ENCODE results near the gene BIRC3.

GRCh38 chr11:102318469-102318868 is 1.2 kb downstream of the BIRC3 start:
- TF ChIP-seq CTCF (IDR thresholded peaks at IDR 0.05; ENCODE audit: poor library complexity) (no peak), EZH2 (IDR thresholded peaks at IDR 0.05; ENCODE audit: borderline replicate concordance) (no peak), EZH2phosphoT487 (IDR thresholded peaks at IDR 0.05; ENCODE audit: low read depth, severe bottlenecking, unreplicated experiment) (no peak)
